Measurements from ENCODE around the gene RNF130. TPM values are rescaled to one million over a fixed set of nuclear protein-coding genes. Genes with fewer than 3 reads are reported as not detected.

The RNF130 gene
- polyA plus RNA-seq, 1 donor from 2014 or later: 18.2 TPM

DNA sequence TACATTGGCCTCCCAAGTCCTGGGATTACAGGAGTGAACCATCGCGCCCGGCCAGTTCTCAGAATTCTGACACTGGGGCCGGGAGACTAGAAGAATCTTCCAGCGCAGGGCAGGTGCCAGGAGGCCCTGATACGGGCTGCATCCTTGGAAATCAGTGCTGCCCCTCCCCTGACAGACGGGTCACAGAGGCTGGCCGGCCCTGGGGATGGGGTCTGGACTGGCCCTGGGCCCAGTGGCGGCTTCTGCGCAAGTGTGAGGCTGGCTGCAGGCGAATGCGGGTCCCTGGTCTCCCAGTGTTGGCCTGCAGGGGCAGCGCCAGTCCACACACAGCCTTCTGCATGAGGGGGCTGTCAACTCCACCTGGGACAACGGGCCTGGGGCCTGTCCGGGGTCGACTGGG is 163.0 kb downstream of the RNF130 start:
- Mint-ChIP-seq H3K4me3 (peak overlapping the region in 3 of 4 donors; percentile 66 to 93 (median 83)), H3K4me1 (peaks cover 11 to 16% (median 11%) of the 10 kb centered on the region in 3 donors), H3K27me3 (no peaks in the 10 kb centered on the region), H3K9me3 (no peaks in the 10 kb centered on the region), H3K36me3 (no peaks in the 10 kb centered on the region), H3K27ac (peak overlapping the region in 2 of 3 donors; percentile 39 to 76)

GRCh38 chr5:179907556-179908324 is 163.8 kb downstream of the RNF130 start, which contains the start of gene TBC1D9B:
TBC1D9B (minus strand) TSS chr5:179907897; CDS start chr5:179907821, 76 bp downstream.
- H3K4me1 Mint-ChIP-seq: peaks cover 11 to 16% (median 11%) of the 10 kb centered on the region in 3 donors
- H3K36me3 Mint-ChIP-seq: no peaks in the 10 kb centered on the region
- no peaks in the 10 kb centered on the region for H3K9me3 Mint-ChIP-seq
- H3K27ac Mint-ChIP-seq: peak within 1 kb of the TSS in 2 of 3 donors; percentile 37 to 76
- no peaks in the 10 kb centered on the region for H3K27me3 Mint-ChIP-seq
- H3K4me3 Mint-ChIP-seq: peak within 1 kb of the TSS; percentile 83 to 93 (median 88)

DNA sequence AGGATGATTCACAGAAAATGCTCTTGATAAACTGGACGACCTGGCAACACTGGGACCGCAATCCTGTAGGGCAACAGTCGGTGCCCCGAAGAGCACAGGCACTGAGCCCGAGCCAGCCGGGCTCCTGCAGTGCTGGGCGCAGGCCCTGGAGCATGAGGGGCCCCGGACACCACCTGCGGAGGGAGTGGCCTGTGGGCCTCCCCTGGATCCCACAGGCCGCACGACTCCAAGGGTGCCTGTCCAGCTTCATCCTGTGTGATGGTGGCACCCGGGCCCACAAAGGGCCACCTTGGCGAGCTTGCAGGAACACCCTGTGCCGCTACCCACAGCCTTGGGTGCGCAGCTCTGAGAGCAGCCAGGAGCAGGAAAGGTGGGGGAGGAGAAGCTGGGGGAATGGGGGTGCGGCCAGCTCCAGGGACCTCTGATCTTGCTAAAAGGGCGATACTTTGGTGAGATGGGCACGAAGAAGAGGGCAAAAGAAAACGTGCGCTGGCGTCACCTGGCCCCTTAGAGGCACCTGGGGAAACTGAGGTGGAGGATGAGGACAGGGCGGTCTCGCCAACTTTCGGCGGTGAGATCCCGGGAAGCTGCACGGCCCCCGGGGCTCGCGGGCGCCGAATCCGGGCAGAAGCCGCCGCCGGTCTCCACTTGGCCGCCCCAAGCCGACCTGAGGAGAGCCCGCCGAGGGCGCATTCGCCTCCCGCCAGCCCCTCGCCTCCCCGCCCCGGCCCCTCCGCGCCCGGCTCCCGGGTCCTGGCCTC is 164.6 kb downstream of the RNF130 start:
- no peaks in the 10 kb centered on the region for H3K9me3 Mint-ChIP-seq
- H3K27ac Mint-ChIP-seq: peak overlapping the region in 1 of 3 donors; percentile 18
- H3K4me1 Mint-ChIP-seq: peaks cover 11 to 16% (median 11%) of the 10 kb centered on the region in 3 donors
- H3K4me3 Mint-ChIP-seq: peak overlapping the region; percentile 83 to 89 (median 87)
- H3K36me3 Mint-ChIP-seq: no peaks in the 10 kb centered on the region
- H3K27me3 Mint-ChIP-seq: no peaks in the 10 kb centered on the region

GRCh38 chr5:179906294-179906794 is 165.2 kb downstream of the RNF130 start:
- Mint-ChIP-seq H3K27ac (peak overlapping the region in 2 of 3 donors; percentile 18 to 27), H3K9me3 (no peaks in the 10 kb centered on the region), H3K27me3 (no peaks in the 10 kb centered on the region), H3K36me3 (no peaks in the 10 kb centered on the region), H3K4me3 (peak overlapping the region; percentile 83 to 89 (median 87)), H3K4me1 (peaks cover 11 to 16% (median 11%) of the 10 kb centered on the region in 3 donors)

GRCh38 chr5:179905161-179905560 is 166.4 kb downstream of the RNF130 start:
- Mint-ChIP-seq H3K4me3 (peak overlapping the region in 3 of 4 donors; percentile 29 to 61 (median 34)), H3K27ac (no peak overlapping the region), H3K9me3 (no peaks in the 10 kb centered on the region)

More at GRCh38 chr5:179905161-179905560, 166.4 kb downstream of the RNF130 start:
- Mint-ChIP-seq H3K36me3 (no peaks in the 10 kb centered on the region), H3K4me1 (peaks cover 11 to 16% (median 11%) of the 10 kb centered on the region in 3 donors), H3K27me3 (no peaks in the 10 kb centered on the region)

Other genes with a start within 250 kb of the RNF130 start
- gene MRNIP, start 212.9 kb downstream of the RNF130 start, polyA plus RNA-seq: 26.2 TPM
- gene TBC1D9B, start 163.9 kb downstream of the RNF130 start, polyA plus RNA-seq: 57.2 TPM
- not detected for gene RASGEF1C, start 137.5 kb upstream of the RNF130 start, polyA plus RNA-seq
- 19.4 TPM for gene MAPK9, start 220.3 kb upstream of the RNF130 start, polyA plus RNA-seq

All from IgD-negative memory B cell (primary cell).